Bronchial epithelial cell (primary cell): ENCODE measurements around the gene MRPL27. TPM values are rescaled to one million over a fixed set of nuclear protein-coding genes. Genes with fewer than 3 reads are reported as not detected.
A peak's percentile ranks its signal among the peaks of the same experiment; 100 is the strongest.

Experiments used
- DNase-seq: peaks from one replicate; pipeline ENCODE4 v3.0.0-alpha.2; 2010; ENCODE audit warnings: low read depth
- FAIRE-seq: peaks from 2 replicates; lab custom pipeline; 2011; peaks lifted over from hg19 to GRCh38; lab: Jason Lieb, UNC
- H3K27me3 ChIP-seq: 2 replicates; pipeline ENCODE4 v1.5.1; 2011; ENCODE audit warnings: low read length; ENCODE audit not compliant: control insufficient read depth, insufficient read depth
- H3K36me3 ChIP-seq: 2 replicates; pipeline ENCODE4 v1.5.1; 2011; ENCODE audit warnings: low read length; ENCODE audit not compliant: control insufficient read depth, insufficient read depth
- H3K4me3 ChIP-seq: 2 replicates; pipeline ENCODE4 v1.5.1; 2011; ENCODE audit warnings: mild to moderate bottlenecking, low read depth, low read length, control low read depth
- total RNA-seq: library from RNA; depleted of rRNA; stranded (reverse); fragments of >200 nt; gene quantifications from 2 replicates; pipeline ENCODE4 v1.2.1, GENCODE V29; 2014
- TF ChIP-seq, protein P1 (sequence below): IDR thresholded peaks from 2 replicates; pipeline ENCODE4 v1.5.1; 2011; ENCODE audit warnings: mild to moderate bottlenecking, moderate library complexity, low read length, control low read depth, inconsistent platforms; ENCODE audit not compliant: insufficient read depth, severe bottlenecking

Gene MRPL27
- total RNA-seq, 1 donor from 2014 or later, result 117 TPM

GRCh38 chr17:50365165-50365564 is 7.8 kb downstream of the MRPL27 start:
- peaks cover 27% of the 10 kb centered on the region for H3K36me3 ChIP-seq
- DNase-seq, result no peak
- FAIRE-seq, result no peak

GRCh38 chr17:50364715-50365114 is 8.3 kb downstream of the MRPL27 start:
- no peak for FAIRE-seq

More at GRCh38 chr17:50365165-50365564, 7.8 kb downstream of the MRPL27 start:
- Histone ChIP-seq H3K4me3 (no peak overlapping the region), H3K27me3 (no peaks in the 10 kb centered on the region)
- TF ChIP-seq, protein P1, sequence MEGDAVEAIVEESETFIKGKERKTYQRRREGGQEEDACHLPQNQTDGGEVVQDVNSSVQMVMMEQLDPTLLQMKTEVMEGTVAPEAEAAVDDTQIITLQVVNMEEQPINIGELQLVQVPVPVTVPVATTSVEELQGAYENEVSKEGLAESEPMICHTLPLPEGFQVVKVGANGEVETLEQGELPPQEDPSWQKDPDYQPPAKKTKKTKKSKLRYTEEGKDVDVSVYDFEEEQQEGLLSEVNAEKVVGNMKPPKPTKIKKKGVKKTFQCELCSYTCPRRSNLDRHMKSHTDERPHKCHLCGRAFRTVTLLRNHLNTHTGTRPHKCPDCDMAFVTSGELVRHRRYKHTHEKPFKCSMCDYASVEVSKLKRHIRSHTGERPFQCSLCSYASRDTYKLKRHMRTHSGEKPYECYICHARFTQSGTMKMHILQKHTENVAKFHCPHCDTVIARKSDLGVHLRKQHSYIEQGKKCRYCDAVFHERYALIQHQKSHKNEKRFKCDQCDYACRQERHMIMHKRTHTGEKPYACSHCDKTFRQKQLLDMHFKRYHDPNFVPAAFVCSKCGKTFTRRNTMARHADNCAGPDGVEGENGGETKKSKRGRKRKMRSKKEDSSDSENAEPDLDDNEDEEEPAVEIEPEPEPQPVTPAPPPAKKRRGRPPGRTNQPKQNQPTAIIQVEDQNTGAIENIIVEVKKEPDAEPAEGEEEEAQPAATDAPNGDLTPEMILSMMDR, result no peak

GRCh38 chr17:50364061-50364458 is 8.9 kb downstream of the MRPL27 start:
- Histone ChIP-seq H3K27me3 (no peaks in the 10 kb centered on the region), H3K36me3 (peaks cover 21% of the 10 kb centered on the region), H3K4me3 (no peak overlapping the region)
- no peak for DNase-seq
- TF ChIP-seq, protein P1, result no peak
- no peak for FAIRE-seq

More at GRCh38 chr17:50364715-50365114, 8.3 kb downstream of the MRPL27 start:
- peaks cover 23% of the 10 kb centered on the region for H3K36me3 ChIP-seq
- DNase-seq, result peak; percentile 59
- no peaks in the 10 kb centered on the region for H3K27me3 ChIP-seq
- no peak overlapping the region for H3K4me3 ChIP-seq
- TF ChIP-seq, protein P1, result peak; percentile 11

DNA sequence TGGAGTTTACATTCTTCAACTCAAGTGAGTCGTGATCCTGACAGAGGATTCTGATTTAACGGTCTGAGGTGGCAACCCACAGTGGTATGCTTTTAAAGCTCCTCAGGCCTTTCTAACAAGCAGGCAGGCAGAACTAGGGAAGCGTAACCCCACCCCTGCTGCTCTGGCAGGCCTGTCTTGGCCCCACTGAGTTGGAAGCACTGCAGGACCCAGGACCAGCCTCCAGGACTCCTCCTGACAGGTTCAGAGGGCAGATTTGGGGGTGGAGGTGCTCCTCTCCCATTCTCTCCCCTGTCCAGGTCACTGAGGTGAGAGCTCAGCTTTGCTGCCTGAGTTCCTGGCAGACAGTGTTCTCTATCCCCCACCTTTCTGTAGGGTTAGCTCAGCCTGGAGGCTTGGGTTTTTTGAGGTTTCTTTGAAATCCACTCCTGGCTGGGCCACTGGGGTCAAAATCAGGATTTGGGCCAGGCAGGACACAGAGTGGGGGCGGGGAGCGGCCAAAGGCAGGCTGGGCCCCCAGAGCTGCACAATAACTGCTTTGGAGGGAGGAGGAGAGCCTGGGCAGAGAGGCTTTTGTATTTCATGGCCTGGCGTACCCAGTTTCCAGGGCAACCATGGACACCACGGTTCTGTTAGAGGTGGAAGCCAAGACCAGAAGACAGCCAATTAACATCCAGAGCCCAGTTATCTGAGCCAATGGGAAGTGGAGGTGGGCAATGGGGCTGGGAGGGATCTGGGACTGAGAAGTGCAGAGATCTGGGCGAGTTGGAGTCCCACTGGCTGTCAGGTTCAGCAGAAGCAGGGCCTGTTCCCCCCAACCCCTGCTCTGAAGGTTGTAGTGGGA is 9.5 kb downstream of the MRPL27 start:
- TF ChIP-seq, protein P1, result no peak
- peaks cover 20% of the 10 kb centered on the region for H3K36me3 ChIP-seq
- FAIRE-seq, result no peak
- no peak overlapping the region for H3K4me3 ChIP-seq
- H3K27me3 ChIP-seq, result no peaks in the 10 kb centered on the region
- DNase-seq, result no peak

GRCh38 chr17:50362661-50363060 is 10.3 kb downstream of the MRPL27 start:
- DNase-seq (no peak), FAIRE-seq (no peak)
- Histone ChIP-seq H3K4me3 (no peak overlapping the region), H3K27me3 (no peaks in the 10 kb centered on the region), H3K36me3 (peaks cover 17% of the 10 kb centered on the region)
- TF ChIP-seq, protein P1, result no peak
